Measurements from ENCODE around the gene TMEM258. TPM values are rescaled to one million over a fixed set of nuclear protein-coding genes. Genes with fewer than 3 reads are reported as not detected.

Gene TMEM258
- total and polyA plus RNA-seq, 2 experiments from 2014 or later: 71.3 to 519 TPM

GRCh38 chr11:61777234-61778090 is 14.9 kb downstream of the TMEM258 start (continued):
- TF ChIP-seq, protein P1, sequence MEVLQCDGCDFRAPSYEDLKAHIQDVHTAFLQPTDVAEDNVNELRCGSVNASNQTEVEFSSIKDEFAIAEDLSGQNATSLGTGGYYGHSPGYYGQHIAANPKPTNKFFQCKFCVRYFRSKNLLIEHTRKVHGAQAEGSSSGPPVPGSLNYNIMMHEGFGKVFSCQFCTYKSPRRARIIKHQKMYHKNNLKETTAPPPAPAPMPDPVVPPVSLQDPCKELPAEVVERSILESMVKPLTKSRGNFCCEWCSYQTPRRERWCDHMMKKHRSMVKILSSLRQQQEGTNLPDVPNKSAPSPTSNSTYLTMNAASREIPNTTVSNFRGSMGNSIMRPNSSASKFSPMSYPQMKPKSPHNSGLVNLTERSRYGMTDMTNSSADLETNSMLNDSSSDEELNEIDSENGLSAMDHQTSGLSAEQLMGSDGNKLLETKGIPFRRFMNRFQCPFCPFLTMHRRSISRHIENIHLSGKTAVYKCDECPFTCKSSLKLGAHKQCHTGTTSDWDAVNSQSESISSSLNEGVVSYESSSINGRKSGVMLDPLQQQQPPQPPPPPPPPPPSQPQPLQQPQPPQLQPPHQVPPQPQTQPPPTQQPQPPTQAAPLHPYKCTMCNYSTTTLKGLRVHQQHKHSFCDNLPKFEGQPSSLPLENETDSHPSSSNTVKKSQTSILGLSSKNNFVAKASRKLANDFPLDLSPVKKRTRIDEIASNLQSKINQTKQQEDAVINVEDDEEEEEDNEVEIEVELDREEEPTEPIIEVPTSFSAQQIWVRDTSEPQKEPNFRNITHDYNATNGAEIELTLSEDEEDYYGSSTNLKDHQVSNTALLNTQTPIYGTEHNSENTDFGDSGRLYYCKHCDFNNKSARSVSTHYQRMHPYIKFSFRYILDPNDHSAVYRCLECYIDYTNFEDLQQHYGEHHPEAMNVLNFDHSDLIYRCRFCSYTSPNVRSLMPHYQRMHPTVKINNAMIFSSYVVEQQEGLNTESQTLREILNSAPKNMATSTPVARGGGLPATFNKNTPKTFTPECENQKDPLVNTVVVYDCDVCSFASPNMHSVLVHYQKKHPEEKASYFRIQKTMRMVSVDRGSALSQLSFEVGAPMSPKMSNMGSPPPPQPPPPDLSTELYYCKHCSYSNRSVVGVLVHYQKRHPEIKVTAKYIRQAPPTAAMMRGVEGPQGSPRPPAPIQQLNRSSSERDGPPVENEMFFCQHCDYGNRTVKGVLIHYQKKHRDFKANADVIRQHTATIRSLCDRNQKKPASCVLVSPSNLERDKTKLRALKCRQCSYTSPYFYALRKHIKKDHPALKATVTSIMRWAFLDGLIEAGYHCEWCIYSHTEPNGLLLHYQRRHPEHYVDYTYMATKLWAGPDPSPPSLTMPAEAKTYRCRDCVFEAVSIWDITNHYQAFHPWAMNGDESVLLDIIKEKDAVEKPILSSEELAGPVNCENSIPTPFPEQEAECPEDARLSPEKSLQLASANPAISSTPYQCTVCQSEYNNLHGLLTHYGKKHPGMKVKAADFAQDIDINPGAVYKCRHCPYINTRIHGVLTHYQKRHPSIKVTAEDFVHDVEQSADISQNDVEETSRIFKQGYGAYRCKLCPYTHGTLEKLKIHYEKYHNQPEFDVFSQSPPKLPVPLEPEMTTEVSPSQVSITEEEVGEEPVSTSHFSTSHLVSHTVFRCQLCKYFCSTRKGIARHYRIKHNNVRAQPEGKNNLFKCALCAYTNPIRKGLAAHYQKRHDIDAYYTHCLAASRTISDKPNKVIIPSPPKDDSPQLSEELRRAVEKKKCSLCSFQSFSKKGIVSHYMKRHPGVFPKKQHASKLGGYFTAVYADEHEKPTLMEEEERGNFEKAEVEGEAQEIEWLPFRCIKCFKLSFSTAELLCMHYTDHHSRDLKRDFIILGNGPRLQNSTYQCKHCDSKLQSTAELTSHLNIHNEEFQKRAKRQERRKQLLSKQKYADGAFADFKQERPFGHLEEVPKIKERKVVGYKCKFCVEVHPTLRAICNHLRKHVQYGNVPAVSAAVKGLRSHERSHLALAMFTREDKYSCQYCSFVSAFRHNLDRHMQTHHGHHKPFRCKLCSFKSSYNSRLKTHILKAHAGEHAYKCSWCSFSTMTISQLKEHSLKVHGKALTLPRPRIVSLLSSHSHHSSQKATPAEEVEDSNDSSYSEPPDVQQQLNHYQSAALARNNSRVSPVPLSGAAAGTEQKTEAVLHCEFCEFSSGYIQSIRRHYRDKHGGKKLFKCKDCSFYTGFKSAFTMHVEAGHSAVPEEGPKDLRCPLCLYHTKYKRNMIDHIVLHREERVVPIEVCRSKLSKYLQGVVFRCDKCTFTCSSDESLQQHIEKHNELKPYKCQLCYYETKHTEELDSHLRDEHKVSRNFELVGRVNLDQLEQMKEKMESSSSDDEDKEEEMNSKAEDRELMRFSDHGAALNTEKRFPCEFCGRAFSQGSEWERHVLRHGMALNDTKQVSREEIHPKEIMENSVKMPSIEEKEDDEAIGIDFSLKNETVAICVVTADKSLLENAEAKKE (CRISPR knock-in tag; IDR thresholded peaks at IDR 0.05): no peak
- no peak for TF ChIP-seq POLR2AphosphoS5 (IDR thresholded peaks at IDR 0.05; ENCODE audit: low read depth)
- no peak for TF ChIP-seq REST (IDR thresholded peaks at IDR 0.05; ENCODE audit: unreplicated experiment)
- TF ChIP-seq NANOG (IDR thresholded peaks at IDR 0.05; ENCODE audit: borderline replicate concordance): no peak
- no peak for TF ChIP-seq EZH2phosphoT487 (IDR thresholded peaks at IDR 0.05; ENCODE audit: unreplicated experiment)
- TF ChIP-seq JUNB (IDR thresholded peaks at IDR 0.05; ENCODE audit: unreplicated experiment): no peak
- TF ChIP-seq, protein P2, sequence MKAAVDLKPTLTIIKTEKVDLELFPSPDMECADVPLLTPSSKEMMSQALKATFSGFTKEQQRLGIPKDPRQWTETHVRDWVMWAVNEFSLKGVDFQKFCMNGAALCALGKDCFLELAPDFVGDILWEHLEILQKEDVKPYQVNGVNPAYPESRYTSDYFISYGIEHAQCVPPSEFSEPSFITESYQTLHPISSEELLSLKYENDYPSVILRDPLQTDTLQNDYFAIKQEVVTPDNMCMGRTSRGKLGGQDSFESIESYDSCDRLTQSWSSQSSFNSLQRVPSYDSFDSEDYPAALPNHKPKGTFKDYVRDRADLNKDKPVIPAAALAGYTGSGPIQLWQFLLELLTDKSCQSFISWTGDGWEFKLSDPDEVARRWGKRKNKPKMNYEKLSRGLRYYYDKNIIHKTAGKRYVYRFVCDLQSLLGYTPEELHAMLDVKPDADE (IDR thresholded peaks at IDR 0.05): no peak
- TF ChIP-seq ZNF114 (CRISPR knock-in tag; IDR thresholded peaks at IDR 0.05): no peak
- TF ChIP-seq ZNF331 (CRISPR knock-in tag; IDR thresholded peaks at IDR 0.05; ENCODE audit: low read depth): no peak
- TF ChIP-seq, protein P3, sequence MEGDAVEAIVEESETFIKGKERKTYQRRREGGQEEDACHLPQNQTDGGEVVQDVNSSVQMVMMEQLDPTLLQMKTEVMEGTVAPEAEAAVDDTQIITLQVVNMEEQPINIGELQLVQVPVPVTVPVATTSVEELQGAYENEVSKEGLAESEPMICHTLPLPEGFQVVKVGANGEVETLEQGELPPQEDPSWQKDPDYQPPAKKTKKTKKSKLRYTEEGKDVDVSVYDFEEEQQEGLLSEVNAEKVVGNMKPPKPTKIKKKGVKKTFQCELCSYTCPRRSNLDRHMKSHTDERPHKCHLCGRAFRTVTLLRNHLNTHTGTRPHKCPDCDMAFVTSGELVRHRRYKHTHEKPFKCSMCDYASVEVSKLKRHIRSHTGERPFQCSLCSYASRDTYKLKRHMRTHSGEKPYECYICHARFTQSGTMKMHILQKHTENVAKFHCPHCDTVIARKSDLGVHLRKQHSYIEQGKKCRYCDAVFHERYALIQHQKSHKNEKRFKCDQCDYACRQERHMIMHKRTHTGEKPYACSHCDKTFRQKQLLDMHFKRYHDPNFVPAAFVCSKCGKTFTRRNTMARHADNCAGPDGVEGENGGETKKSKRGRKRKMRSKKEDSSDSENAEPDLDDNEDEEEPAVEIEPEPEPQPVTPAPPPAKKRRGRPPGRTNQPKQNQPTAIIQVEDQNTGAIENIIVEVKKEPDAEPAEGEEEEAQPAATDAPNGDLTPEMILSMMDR (conservative IDR thresholded peaks at IDR 0.05; ENCODE audit: low read depth in 2 of 2): no peak
- TF ChIP-seq EZH2 (IDR thresholded peaks at IDR 0.05; ENCODE audit: low read depth, unreplicated experiment): no peak
- no peak for TF ChIP-seq STAT1 (IDR thresholded peaks at IDR 0.05; ENCODE audit: unreplicated experiment)

All from GM23338 (cell line).